GM21528 (cell line): Measurements from ENCODE around the gene LAD1.

Experiments used
- ATAC-seq: cut with Tn5 transposase; IDR thresholded peaks from one replicate; pipeline ENCODE4 v1.9.1; 2021; ENCODE audit warnings: mild to moderate bottlenecking, moderate library complexity; ENCODE audit not compliant: unreplicated experiment, low FRiP score

Gene LAD1

GRCh38 chr1:201370500-201370899 lies 28.6 kb downstream of the LAD1 start:
- no peak for ATAC-seq

DNA sequence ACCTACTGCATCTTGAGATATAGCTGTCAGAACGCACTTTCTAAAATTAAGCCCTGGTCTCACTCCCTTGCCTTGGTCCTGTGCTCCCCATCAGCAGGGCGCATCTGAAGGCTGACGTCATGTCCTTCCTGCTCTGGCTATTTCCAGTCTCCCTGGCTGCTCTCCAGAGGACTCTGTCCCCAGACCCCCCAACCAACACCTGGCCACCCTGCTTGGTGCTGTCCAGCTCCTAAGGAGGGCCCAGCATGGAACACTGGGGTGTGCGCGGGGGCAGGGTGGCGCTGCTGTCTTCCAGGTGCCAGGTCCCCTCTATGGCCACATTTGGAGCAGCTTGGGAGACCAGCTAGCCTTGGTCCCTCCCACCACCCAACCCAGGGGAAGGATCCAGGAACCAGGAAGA lies 29.9 kb downstream of the LAD1 start:
- ATAC-seq, result no peak

GRCh38 chr1:201366696-201367095 lies 32.4 kb downstream of the LAD1 start:
- no peak for ATAC-seq

GRCh38 chr1:201365251-201365650 lies 33.9 kb downstream of the LAD1 start:
- no peak for ATAC-seq

GRCh38 chr1:201364808-201365105 lies 34.4 kb downstream of the LAD1 start:
- no peak for ATAC-seq

DNA sequence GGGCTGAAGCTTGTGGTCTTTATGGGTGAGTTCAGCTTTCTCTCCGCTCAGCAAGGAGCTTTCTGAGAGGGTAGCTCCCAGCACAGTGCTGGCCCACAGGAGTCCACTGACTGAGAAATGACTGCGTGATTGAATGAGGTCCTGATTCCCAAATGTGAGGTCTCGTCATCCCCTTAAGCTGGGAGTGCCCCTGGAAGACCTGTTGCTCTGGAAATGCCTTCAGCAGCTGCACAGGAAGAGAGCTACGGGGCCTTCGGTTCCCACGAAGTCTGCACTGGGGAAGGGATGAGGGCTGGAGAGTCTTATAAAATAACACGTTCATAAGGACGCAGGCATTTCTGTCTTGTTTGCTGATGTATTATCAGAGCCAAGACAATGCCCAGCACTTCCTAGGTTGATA lies 35.7 kb downstream of the LAD1 start:
- ATAC-seq, result no peak

- ATAC-seq, result no peak
These were observed 36.2 kb downstream of the LAD1 start for GRCh38 chr1:201362906-201363305.

GRCh38 chr1:201361652-201362504 lies 37.2 kb downstream of the LAD1 start:
- no peak for ATAC-seq

GRCh38 chr1:201360901-201361651 lies 38.0 kb downstream of the LAD1 start:
- ATAC-seq, result no peak

- ATAC-seq, result no peak
These were observed 38.6 kb downstream of the LAD1 start for GRCh38 chr1:201360486-201360885.

GRCh38 chr1:201359873-201360210 lies 39.3 kb downstream of the LAD1 start:
- no peak for ATAC-seq

GRCh38 chr1:201359031-201359872 lies 39.9 kb downstream of the LAD1 start:
- no peak for ATAC-seq

DNA sequence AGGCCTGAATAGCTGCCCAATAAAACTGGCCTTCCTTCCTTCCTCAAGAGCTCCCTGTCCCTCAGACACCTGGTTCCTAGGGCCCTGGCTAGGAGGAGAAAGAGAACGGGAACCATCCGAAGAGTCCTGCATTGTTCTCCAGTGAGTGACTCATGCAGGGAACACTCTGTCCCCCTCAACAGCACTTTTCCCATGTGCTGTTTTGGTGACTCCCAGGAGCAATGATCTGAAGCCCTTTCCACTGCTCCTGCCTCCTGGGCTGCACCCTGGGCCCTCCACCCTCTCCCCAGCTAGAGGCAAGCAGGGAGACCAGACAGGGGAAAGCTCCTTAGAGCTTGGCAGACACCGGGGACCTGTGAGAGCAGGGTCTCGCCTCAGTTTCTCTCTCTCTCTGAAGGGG lies 40.5 kb downstream of the LAD1 start:
- no peak for ATAC-seq

DNA sequence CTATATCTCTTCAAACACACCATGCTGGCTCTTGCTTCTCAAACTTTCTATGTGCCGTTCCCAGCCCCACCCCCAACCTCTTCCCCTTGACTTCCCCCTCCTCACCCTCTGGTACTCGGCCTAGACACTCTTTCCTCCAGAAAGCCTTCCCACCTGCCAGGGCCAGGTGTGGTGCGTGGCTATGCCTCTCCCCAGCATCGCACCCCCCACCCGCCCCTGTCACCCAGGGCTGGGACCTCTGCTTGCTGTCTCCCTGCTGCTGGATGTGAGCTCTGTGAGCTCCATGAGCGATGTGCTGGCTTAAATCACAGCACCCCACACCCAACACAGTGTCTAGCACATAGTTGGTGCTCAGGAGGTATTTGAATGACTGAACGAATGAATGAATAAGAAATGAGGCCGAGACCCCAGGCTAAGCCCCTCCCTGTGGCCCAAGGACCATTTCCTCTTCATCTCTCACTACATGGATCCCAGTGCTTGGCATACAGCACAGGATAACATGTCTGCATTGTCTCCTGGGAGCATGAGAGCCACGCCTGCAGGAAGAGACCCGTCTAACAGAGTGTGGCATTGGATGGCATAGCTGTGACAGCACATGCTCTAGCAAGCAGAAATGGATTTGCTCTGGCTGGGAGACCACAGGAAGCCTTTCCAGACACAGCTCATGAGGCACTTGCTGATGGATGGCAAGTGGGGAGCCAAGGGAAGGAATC lies 41.3 kb downstream of the LAD1 start:
- ATAC-seq, result no peak

DNA sequence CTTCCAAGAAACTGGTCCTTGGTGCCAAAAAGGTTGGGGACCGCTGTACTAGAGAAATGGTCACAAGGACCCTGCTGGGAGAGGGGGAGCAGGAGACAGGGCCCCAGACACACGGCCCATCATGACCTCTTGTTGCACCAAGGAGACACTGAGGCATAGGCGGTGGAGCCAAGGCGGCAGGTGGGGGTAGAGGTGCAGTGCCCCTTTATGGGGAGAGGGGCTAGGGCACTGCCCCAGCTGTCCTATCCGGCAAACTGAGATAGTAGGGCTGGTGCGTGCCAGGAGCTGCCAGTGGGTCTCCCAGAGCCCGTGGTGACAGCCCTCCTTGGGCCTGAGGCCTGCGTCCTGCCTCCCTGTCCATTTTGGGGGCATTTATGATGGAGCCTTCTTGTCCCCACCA lies 41.9 kb downstream of the LAD1 start:
- no peak for ATAC-seq

GRCh38 chr1:201356701-201357100 lies 42.4 kb downstream of the LAD1 start:
- no peak for ATAC-seq

- ATAC-seq, result no peak
These were observed 42.9 kb downstream of the LAD1 start for GRCh38 chr1:201356236-201356635.

DNA sequence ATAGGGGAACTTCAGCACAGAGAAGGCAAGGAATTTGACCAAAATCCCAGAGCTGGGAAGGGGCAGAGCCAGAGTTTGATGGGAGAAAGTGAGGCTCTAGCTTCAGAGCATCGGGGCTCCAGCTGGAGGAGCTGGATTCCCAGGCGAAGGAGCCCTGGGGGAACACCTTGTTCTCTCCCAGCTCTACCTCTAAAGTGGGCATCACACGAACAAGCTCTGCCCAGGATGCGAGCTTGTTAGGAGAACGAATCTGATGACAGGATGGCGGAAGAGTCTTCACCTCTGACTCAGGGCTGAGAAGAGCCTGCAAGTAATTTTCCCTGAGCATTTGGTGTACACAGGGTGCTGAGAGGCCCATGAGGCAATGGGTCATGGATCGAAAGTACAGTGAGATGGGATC lies 43.7 kb downstream of the LAD1 start:
- no peak for ATAC-seq

DNA sequence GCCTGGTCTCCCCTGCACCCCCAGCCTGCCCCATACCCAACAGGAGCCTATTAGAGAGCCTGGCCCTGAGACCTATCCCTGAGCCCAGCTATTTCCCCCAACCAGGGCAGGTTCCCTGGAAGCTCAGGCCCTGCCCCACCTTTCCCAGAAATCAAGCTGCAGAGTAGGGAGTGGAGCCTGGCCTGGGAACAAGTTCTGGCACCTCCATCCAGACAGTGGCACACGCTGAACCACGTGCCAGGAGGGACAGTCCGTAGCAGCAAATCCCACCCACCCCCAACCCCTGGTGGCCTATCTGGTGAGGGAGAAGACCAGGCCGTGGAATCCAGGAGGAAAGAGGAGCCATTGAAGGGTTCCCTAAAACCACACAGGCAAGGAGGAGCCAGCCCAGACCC lies 44.2 kb downstream of the LAD1 start:
- no peak for ATAC-seq

- ATAC-seq, result no peak
These were observed 44.8 kb downstream of the LAD1 start for GRCh38 chr1:201354151-201354900.
